Pancreas (tissue), 10 donors: ENCODE data around the gene RASAL2. TPM values are rescaled to one million over a fixed set of nuclear protein-coding genes. Genes with fewer than 3 reads are reported as not detected.
"Not testable (repeated sequence)": the region's sequence is repeated elsewhere in the genome, so short reads cannot be mapped to it uniquely, and the experiment has no call there.

Source experiments
- ATAC-seq, 4 donors: fragments of 200-7000 bp; cut with Tn5 transposase; one replicate each; pipeline versions ENCODE4 v1.8.0 to v1.9.1; 2020; ENCODE audit warnings: mild to moderate bottlenecking in 4 of 4, moderate library complexity in 4 of 4
- DNase-seq, 6 donors: peaks; one replicate each; pipeline ENCODE4 v3.0.0-alpha.2; 2020
- FAIRE-seq: peaks from 2 replicates; lab custom pipeline; 2012; peaks lifted over from hg19 to GRCh38; lab: Jason Lieb, UNC
- H3K27ac ChIP-seq, 4 donors: fragments of 200-600 bp; sonication (generic); 1 replicate in 3 of 4; 2 replicates in 1 of 4; pipeline versions ENCODE4 v1.5.0 to v1.8.0; 2020
- H3K27me3 ChIP-seq, 4 donors: fragments of 200-600 bp; one replicate each; pipeline ENCODE4 v1.8.0; 2021
- H3K36me3 ChIP-seq, 3 donors: fragments of 200-600 bp; sonication (generic) in 1 of 3; one replicate each; pipeline versions ENCODE4 v1.5.0 to v1.8.0; 2020 to 2021
- H3K4me1 ChIP-seq, 3 donors: fragments of 200-600 bp; one replicate each; pipeline ENCODE4 v1.8.0; 2021
- H3K4me3 ChIP-seq, 4 donors: fragments of 200-600 bp; sonication (generic) in 2 of 4; one replicate each; pipeline versions ENCODE4 v1.5.0 to v1.8.0; 2020 to 2021
- H3K9me3 ChIP-seq, 4 donors: fragments of 200-600 bp; one replicate each; pipeline ENCODE4 v1.8.0; 2021
- WGBS, 2 donors: extraction: QIAGEN DNeasy Blood & Tissue Kit; methylation state at CpG; one replicate each; pipeline ENCODE4 v1.1.7; 2013; 5-methylcytosine and 5-hydroxymethylcytosine counted together
- intact Hi-C, 3 donors: fragments of 100-400 bp; cut with DNase I; formaldehyde crosslinking; loops; one replicate each; pipeline versions ENCODE4 v1.11.1 to v1.14.2; 2022
- polyA plus RNA-seq, 2 donors: library from polyadenylated mRNA; stranded (reverse); fragments of 200-250 nt; gene quantifications; one replicate each; pipeline ENCODE4 v1.2.3, GENCODE V29; 2013
- total RNA-seq, 6 donors: library from RNA; stranded (reverse); fragmentation: NEBNext Ultra II Directional in 4 of 6; extraction: Animal tissue kit (Norgen Biotek cat#: 25700) in 4 of 6; gene quantifications; one replicate each; pipeline versions ENCODE4 v1.2.1 to v1.2.4, GENCODE V29; 2021 to 2023
- TF ChIP-seq, protein P1 (sequence below), 4 donors: fragments of 200-600 bp; sonication (generic) in 3 of 4; IDR thresholded peaks; one replicate each; pipeline versions ENCODE4 v1.5.0 to v1.8.0; 2021; ENCODE audit warnings: antibody characterized with exemption in 4 of 4
- donor health status: healthy with polysubstance abuse.
- donor health status: DM: no; HTN: no; CAD: no; lungs with moderate emphysema.
- donor health status: DM: no; HTN: no; CAD: no.
- donor health status: control.
- donor health status: control.
- donor health status: Bipolar disorder and iron deficiency.
- donor health status: DM: yes; HTN: yes; CAD: no.
- donor health status: DM: no; HTN: no; CAD: no.
- donor health status: DM: no; HTN: no; CAD: no.
- donor health status: DM: yes; HTN: yes; CAD: no.

RASAL2 gene
- total and polyA plus RNA-seq, 8 donors = 2.5 to 12.9 (median 4.9) TPM

DNA sequence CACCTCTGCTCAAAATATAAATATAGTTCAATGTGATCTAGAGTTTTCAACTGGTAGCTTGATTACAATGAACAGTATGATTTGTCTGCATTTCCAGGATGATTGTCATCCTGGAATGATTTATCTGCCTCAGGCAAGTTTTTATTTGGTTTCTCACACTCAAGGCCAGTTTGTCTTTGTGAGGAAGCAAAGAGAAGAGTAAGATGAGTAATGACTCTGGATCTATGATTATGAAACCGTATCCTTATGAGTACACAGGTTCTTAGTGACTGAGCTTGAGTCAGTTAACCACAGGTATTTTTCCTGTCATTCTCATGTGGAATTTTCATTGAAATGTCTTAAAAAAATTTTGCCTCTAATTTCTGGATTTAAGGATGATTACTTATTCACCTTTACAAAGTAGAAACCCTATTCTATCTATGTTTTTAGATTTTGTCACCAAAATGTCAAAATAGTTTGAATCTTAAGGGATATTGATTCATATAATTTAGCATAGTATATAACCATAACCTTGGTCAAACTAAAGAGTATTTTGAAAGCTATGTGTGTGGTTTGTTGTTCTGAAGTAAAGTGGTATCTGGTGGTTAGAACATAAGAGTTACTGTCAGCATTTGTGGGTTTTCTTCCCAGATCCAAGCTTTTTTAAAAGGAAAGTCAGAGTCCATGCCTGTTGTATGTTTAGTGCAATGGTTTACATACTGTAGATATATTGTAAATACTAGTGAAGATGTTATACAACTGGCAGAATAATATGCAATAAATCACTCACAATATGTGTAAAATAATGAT lies 145.0 kb downstream of the RASAL2 start:
- no peak for DNase-seq
- WGBS, 2 donors = 28 to 34% methylated on average over 1 of the region's 1 CpG

DNA sequence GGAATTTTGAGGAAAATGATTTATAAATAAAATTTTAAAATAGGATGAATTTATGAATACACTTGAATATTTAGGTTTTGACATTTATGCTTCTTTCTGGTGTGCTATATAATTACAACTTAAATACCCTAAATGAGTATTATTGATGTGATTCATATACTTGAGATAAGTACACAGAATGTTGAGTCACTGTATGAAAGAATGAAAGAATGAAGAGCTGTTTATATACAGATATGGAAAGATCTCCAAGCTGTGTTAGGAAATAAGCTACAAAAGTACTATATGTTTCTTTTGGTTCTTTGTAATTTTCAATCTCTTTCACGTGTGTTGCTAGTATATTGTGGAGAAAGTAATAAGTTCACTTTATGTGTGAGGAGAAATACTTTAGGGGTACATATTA lies 147.2 kb downstream of the RASAL2 start:
- TF ChIP-seq, protein P1, sequence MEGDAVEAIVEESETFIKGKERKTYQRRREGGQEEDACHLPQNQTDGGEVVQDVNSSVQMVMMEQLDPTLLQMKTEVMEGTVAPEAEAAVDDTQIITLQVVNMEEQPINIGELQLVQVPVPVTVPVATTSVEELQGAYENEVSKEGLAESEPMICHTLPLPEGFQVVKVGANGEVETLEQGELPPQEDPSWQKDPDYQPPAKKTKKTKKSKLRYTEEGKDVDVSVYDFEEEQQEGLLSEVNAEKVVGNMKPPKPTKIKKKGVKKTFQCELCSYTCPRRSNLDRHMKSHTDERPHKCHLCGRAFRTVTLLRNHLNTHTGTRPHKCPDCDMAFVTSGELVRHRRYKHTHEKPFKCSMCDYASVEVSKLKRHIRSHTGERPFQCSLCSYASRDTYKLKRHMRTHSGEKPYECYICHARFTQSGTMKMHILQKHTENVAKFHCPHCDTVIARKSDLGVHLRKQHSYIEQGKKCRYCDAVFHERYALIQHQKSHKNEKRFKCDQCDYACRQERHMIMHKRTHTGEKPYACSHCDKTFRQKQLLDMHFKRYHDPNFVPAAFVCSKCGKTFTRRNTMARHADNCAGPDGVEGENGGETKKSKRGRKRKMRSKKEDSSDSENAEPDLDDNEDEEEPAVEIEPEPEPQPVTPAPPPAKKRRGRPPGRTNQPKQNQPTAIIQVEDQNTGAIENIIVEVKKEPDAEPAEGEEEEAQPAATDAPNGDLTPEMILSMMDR (IDR thresholded peaks at IDR 0.05) = no peak
- FAIRE-seq (no peak), ATAC-seq (no peak)

More for the DNA sequence above, 145.0 kb downstream of the RASAL2 start:
- Histone ChIP-seq H3K4me1 (no peaks in the 10 kb centered on the region), H3K27ac (no peak overlapping the region), H3K27me3 (no peaks in the 10 kb centered on the region), H3K9me3 (no peaks in the 10 kb centered on the region), H3K36me3 (no peaks in the 10 kb centered on the region), H3K4me3 (no peak overlapping the region)
- TF ChIP-seq, protein P1 (IDR thresholded peaks at IDR 0.05) = no peak
- ATAC-seq = peak in 3 of 4 donors; percentile 34 to 79 (median 73)
- intact Hi-C loops = no loop called here
- FAIRE-seq = no peak

DNA sequence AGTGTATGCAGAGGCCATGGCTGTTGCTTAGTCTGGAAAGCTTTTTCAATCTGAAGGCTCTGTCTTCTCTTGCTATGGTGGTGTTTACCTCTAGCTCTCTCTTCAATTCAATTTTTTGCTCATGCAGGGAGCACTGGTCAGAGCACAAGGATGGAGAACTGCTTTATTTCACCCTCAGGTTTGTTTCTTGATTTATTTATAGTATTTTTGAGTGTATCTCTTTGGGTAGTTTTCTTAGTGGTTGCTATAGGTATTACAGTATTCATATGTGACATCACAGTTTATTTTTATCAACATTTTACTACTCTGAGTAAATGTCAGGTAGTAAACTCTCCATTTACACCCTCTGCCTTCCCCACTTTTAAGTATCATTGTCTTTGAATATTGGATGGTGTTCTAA lies 147.9 kb downstream of the RASAL2 start:
- no peaks in the 10 kb centered on the region for H3K9me3 ChIP-seq
- no peak overlapping the region for H3K4me3 ChIP-seq
- no peak overlapping the region for H3K27ac ChIP-seq
- TF ChIP-seq, protein P1 (IDR thresholded peaks at IDR 0.05) = peak in 1 of 4 donors; percentile 20
- FAIRE-seq = no peak
- no peak for DNase-seq
- no peak for ATAC-seq
- H3K4me1 ChIP-seq = no peaks in the 10 kb centered on the region
- intact Hi-C loops = no loop called here
- H3K36me3 ChIP-seq = no peaks in the 10 kb centered on the region
- no peaks in the 10 kb centered on the region for H3K27me3 ChIP-seq

More for the DNA sequence above, 147.2 kb downstream of the RASAL2 start:
- DNase-seq = no peak
- Histone ChIP-seq H3K4me1 (no peaks in the 10 kb centered on the region), H3K9me3 (no peaks in the 10 kb centered on the region), H3K4me3 (no peak overlapping the region), H3K36me3 (no peaks in the 10 kb centered on the region), H3K27ac (no peak overlapping the region), H3K27me3 (no peaks in the 10 kb centered on the region)
- intact Hi-C loops = no loop called here
- 91% methylated on average over 1 of the region's 1 CpG for WGBS, 2 donors

DNA sequence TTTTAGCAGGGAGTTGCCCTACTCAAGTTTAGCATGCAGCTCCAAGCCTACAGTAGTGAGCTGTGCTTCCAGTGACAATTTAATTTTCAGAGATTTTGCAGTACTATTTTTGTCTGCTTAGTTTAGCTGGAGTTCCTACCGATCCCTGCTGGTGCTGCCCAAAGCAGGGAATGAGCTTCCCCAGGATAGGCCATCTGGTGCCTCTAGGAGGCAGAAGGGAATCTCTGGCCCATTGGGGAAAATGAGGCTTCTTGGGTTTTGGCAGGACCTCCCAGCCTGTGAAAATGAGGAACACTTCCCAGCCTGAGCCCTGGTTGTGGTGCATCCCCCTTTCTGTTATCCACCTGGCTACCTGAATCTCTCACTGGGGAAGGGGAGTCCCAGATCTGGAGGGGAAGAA lies 149.2 kb downstream of the RASAL2 start:
- H3K36me3 ChIP-seq = no peaks in the 10 kb centered on the region
- FAIRE-seq = no peak
- TF ChIP-seq, protein P1 (IDR thresholded peaks at IDR 0.05) = no peak
- intact Hi-C loops = no loop called here
- no peaks in the 10 kb centered on the region for H3K4me1 ChIP-seq
- no peak for DNase-seq
- WGBS, 2 donors = 80 to 96% methylated on average over 1 of the region's 1 CpG
- H3K27ac ChIP-seq = no peak overlapping the region
- no peak overlapping the region for H3K4me3 ChIP-seq
- H3K9me3 ChIP-seq = no peaks in the 10 kb centered on the region
- no peaks in the 10 kb centered on the region for H3K27me3 ChIP-seq
- no peak for ATAC-seq

DNA sequence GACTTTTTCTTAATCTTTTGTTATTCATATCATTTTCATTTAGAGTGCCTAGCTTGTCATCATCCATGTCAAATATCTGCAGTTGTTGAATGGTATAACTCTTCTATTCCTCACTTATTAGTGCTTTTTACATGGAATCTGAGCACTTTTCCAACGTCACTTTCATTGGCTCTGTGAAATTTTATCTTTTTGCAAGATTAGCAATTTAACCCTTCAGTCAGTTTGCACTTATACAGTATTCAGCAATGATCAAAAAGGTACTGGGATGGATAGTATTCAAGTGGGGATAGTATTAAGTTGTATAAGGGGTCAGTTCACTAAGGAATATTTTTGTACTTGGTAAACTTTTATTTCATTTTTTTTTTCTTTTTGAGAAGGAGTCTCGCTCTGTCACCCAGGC lies 150.0 kb downstream of the RASAL2 start:
- WGBS, 2 donors = 69 to 72% methylated on average over 2 of the region's 2 CpGs
- Histone ChIP-seq H3K9me3 (no peaks in the 10 kb centered on the region), H3K4me3 (no peak overlapping the region), H3K36me3 (no peaks in the 10 kb centered on the region), H3K27me3 (no peaks in the 10 kb centered on the region), H3K4me1 (no peaks in the 10 kb centered on the region), H3K27ac (no peak overlapping the region)
- intact Hi-C loops = no loop called here
- TF ChIP-seq, protein P1 (IDR thresholded peaks at IDR 0.05) = no peak
- ATAC-seq = no peak
- FAIRE-seq = no peak
- DNase-seq = no peak

DNA sequence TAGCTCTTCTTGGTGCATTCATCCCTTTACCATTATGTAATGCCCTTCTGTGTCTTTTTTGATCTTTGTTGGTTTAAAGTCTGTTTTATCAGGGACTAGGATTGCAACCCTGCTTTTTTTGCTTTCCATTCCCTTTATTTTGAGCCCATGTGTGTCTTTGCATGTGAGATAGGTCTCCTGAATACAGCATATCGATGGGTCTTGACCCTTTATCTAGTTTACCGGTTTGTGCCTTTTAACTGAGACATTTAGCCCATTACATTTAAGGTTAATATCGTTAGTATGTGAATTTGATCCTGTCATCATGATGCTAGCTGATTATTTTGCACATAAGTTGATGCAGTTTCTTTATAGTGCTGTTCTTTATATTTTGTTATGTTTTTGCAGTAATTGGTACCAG lies 154.4 kb downstream of the RASAL2 start:
- H3K36me3 ChIP-seq, intact Hi-C loops, ATAC-seq, H3K27ac ChIP-seq, H3K4me3 ChIP-seq, FAIRE-seq, H3K9me3 ChIP-seq, DNase-seq, H3K27me3 ChIP-seq, H3K4me1 ChIP-seq: not testable (repeated sequence)
- 93 to 95% methylated on average over 3 of the region's 3 CpGs for WGBS, 2 donors

DNA sequence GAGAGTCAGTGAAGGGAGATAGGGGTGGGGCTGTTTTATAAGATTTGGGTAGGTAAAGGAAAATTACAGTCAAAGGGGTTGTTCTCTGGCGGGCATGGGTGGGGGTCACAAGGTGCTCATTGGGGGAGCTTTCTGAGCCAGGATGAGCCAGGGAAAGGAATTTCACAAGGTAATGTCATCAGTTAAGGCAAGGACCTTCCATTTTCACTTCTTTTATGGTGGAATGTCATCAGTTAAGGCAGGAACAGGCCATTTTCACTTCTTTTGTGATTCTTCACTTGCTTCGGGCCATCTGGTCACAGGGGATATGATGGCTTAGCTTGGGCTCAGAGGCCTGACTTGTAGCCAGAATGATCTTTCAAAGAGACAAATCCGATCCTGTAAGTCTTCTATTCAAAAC lies 159.7 kb downstream of the RASAL2 start:
- H3K36me3 ChIP-seq, H3K27me3 ChIP-seq, ATAC-seq, H3K27ac ChIP-seq, intact Hi-C loops, H3K4me1 ChIP-seq, H3K4me3 ChIP-seq, DNase-seq, FAIRE-seq, H3K9me3 ChIP-seq: not testable (repeated sequence)
- 93 to 94% methylated on average over 3 of the region's 3 CpGs for WGBS, 2 donors
